H9 (cell line): ENCODE data around the gene NBR1. TPM values are rescaled to one million over a fixed set of nuclear protein-coding genes. Genes with fewer than 3 reads are reported as not detected.
A peak's percentile ranks its signal among the peaks of the same experiment; 100 is the strongest.
"Not testable (repeated sequence)": the region's sequence is repeated elsewhere in the genome, so short reads cannot be mapped to it uniquely, and the experiment has no call there.

Source experiments
- DNase-seq: peaks from one replicate; pipeline ENCODE4 v3.0.0-alpha.2; 2017
- H2AFZ ChIP-seq: one replicate; pipeline ENCODE4 v1.6.1; 2013; ENCODE audit warnings: mild to moderate bottlenecking, low read length, control low read depth, moderate library complexity
- H2AK5ac ChIP-seq: 2 replicates; pipeline ENCODE4 v1.6.1; 2013; ENCODE audit warnings: low read length, control low read depth, mixed read lengths; ENCODE audit not compliant: insufficient read length
- H2BK120ac ChIP-seq: one replicate; pipeline ENCODE4 v1.6.1; 2013; ENCODE audit warnings: low read depth, mild to moderate bottlenecking, low read length, control low read depth, inconsistent platforms; ENCODE audit not compliant: poor library complexity, severe bottlenecking
- H2BK12ac ChIP-seq: 2 replicates; pipeline ENCODE4 v1.6.1; 2013; ENCODE audit warnings: low read length, control low read depth, mixed read lengths, low read depth; ENCODE audit not compliant: insufficient read length
- H2BK15ac ChIP-seq: 2 replicates; pipeline ENCODE4 v1.6.1; 2013; ENCODE audit warnings: low read depth, low read length, control low read depth
- H2BK20ac ChIP-seq: one replicate; pipeline ENCODE4 v1.6.1; 2013; ENCODE audit warnings: low read depth, mild to moderate bottlenecking, low read length, control low read depth, inconsistent platforms; ENCODE audit not compliant: poor library complexity, severe bottlenecking
- H2BK5ac ChIP-seq: 2 replicates; pipeline ENCODE4 v1.6.1; 2013; ENCODE audit warnings: low read length, control low read depth, mixed read lengths; ENCODE audit not compliant: insufficient read length
- H3K14ac ChIP-seq: 2 replicates; pipeline ENCODE4 v1.6.1; 2013; ENCODE audit warnings: low read length, control low read depth; ENCODE audit not compliant: insufficient read depth
- H3K18ac ChIP-seq: 2 replicates; pipeline ENCODE4 v1.6.1; 2013; ENCODE audit warnings: low read depth, mild to moderate bottlenecking, mixed read lengths, low read length, control low read depth; ENCODE audit not compliant: insufficient read length
- H3K23ac ChIP-seq: 2 replicates; pipeline ENCODE4 v1.6.1; 2013; ENCODE audit warnings: low read length, control low read depth, mixed read lengths, low read depth; ENCODE audit not compliant: insufficient read length
- H3K23me2 ChIP-seq: 2 replicates; pipeline ENCODE4 v1.6.1; 2013; ENCODE audit warnings: low read depth, mild to moderate bottlenecking, mixed read lengths, low read length, control low read depth; ENCODE audit not compliant: insufficient read length, poor library complexity, severe bottlenecking
- H3K27ac ChIP-seq: 2 replicates; pipeline ENCODE4 v1.5.1; 2013; ENCODE audit warnings: low read length, control low read depth, mixed read lengths, low read depth; ENCODE audit not compliant: insufficient read length
- H3K27me3 ChIP-seq: 2 replicates; pipeline ENCODE4 v1.6.1; 2013; ENCODE audit warnings: low read length, control low read depth, inconsistent platforms; ENCODE audit not compliant: insufficient read depth
- H3K4ac ChIP-seq: 2 replicates; pipeline ENCODE4 v1.6.1; 2013; ENCODE audit warnings: low read depth, mild to moderate bottlenecking, control low read depth, inconsistent platforms, low read length, moderate library complexity
- H3K4me1 ChIP-seq: 2 replicates; pipeline ENCODE4 v1.6.1; 2013; ENCODE audit warnings: low read length, control low read depth, inconsistent platforms; ENCODE audit not compliant: insufficient read depth
- H3K4me2 ChIP-seq: 2 replicates; pipeline ENCODE4 v1.6.1; 2013; ENCODE audit warnings: low read length, control low read depth, mixed read lengths; ENCODE audit not compliant: insufficient read length, insufficient read depth
- H3K56ac ChIP-seq: 2 replicates; pipeline ENCODE4 v1.6.1; 2013; ENCODE audit warnings: low read depth, mild to moderate bottlenecking, mixed read lengths, low read length, control low read depth; ENCODE audit not compliant: insufficient read length
- H3K79me1 ChIP-seq: 2 replicates; pipeline ENCODE4 v1.6.1; 2013; ENCODE audit warnings: low read depth, mild to moderate bottlenecking, moderate library complexity, low read length, control low read depth, inconsistent platforms; ENCODE audit not compliant: insufficient read depth, poor library complexity, severe bottlenecking
- H3K79me2 ChIP-seq: 2 replicates; pipeline ENCODE4 v1.6.1; 2013; ENCODE audit warnings: low read length, control low read depth, inconsistent platforms; ENCODE audit not compliant: insufficient read depth
- H3K9ac ChIP-seq: 2 replicates; pipeline ENCODE4 v1.6.1; 2013; ENCODE audit warnings: low read length, control low read depth, mixed read lengths; ENCODE audit not compliant: insufficient read length; ENCODE audit errors: extremely low read depth
- H3K9me3 ChIP-seq: one replicate; pipeline ENCODE4 v1.6.1; 2013; ENCODE audit warnings: low read depth, low read length, inconsistent platforms; ENCODE audit not compliant: control insufficient read depth
- H3T11ph ChIP-seq: one replicate; pipeline ENCODE4 v1.6.1; 2013; ENCODE audit warnings: mild to moderate bottlenecking, low read length, control low read depth, inconsistent platforms
- H4K20me1 ChIP-seq: one replicate; pipeline ENCODE4 v1.6.1; 2013; ENCODE audit not compliant: control insufficient read depth, insufficient read length, insufficient read depth
- H4K5ac ChIP-seq: 2 replicates; pipeline ENCODE4 v1.6.1; 2013; ENCODE audit warnings: low read depth, mild to moderate bottlenecking, mixed read lengths, low read length, control low read depth; ENCODE audit not compliant: insufficient read length
- H4K8ac ChIP-seq: replicated peaks from 2 replicates; pipeline ENCODE4 v1.6.1; 2013; ENCODE audit warnings: low read length, control low read depth, mixed read lengths, low read depth; ENCODE audit not compliant: insufficient read length
- H4K91ac ChIP-seq: 2 replicates; pipeline ENCODE4 v1.6.1; 2013; ENCODE audit warnings: low read depth, mild to moderate bottlenecking, moderate library complexity, mixed read lengths, low read length, control low read depth; ENCODE audit not compliant: insufficient read length
- H3K27ac Mint-ChIP-seq, 3 experiments: 2 replicates in 2 of 3; 3 replicates in 1 of 3; pipeline ENCODE4 v1.8.0; 2020 to 2021; ENCODE audit warnings: mixed read lengths in 3 of 3, mild to moderate bottlenecking in 1 of 3, moderate library complexity in 1 of 3
- H3K27me3 Mint-ChIP-seq: 2 replicates; pipeline ENCODE4 v1.8.0; 2021; ENCODE audit warnings: low read depth, mild to moderate bottlenecking, moderate library complexity, mixed read lengths
- H3K36me3 Mint-ChIP-seq, 3 experiments: 2 replicates in 2 of 3; 3 replicates in 1 of 3; pipeline ENCODE4 v1.8.0; 2020 to 2021; ENCODE audit warnings: low read depth in 3 of 3, mixed read lengths in 3 of 3; ENCODE audit not compliant: insufficient read depth in 1 of 3
- H3K4me1 Mint-ChIP-seq, 2 experiments: 2 replicates each; pipeline ENCODE4 v1.8.0; 2020; ENCODE audit warnings: mixed read lengths in 2 of 2
- H3K4me3 Mint-ChIP-seq, 2 experiments: 2 replicates in 1 of 2; 3 replicates in 1 of 2; pipeline ENCODE4 v1.8.0; 2020 to 2021; ENCODE audit warnings: mild to moderate bottlenecking in 2 of 2, mixed read lengths in 2 of 2, moderate library complexity in 1 of 2
- H3K9me3 Mint-ChIP-seq, 2 experiments: 2 replicates in 1 of 2; 3 replicates in 1 of 2; pipeline ENCODE4 v1.8.0; 2020; ENCODE audit warnings: mild to moderate bottlenecking in 2 of 2, mixed read lengths in 2 of 2, moderate library complexity in 1 of 2
- WGBS: extraction: QIAGEN DNeasy Blood & Tissue Kit; methylation state at CpG from one replicate; pipeline ENCODE4 v1.1.7; 2013; ENCODE audit warnings: missing lambda C conversion rate, low lambda C conversion rate, mixed read lengths; ENCODE audit not compliant: insufficient read length; ENCODE audit errors: extremely low coverage; 5-methylcytosine and 5-hydroxymethylcytosine counted together
- total RNA-seq: library from RNA; stranded (reverse); gene quantifications from 2 replicates; pipeline ENCODE4 v1.2.1, GENCODE V29; 2021

The NBR1 gene
- total RNA-seq, 1 experiment from 2014 or later: 34.2 TPM

DNA sequence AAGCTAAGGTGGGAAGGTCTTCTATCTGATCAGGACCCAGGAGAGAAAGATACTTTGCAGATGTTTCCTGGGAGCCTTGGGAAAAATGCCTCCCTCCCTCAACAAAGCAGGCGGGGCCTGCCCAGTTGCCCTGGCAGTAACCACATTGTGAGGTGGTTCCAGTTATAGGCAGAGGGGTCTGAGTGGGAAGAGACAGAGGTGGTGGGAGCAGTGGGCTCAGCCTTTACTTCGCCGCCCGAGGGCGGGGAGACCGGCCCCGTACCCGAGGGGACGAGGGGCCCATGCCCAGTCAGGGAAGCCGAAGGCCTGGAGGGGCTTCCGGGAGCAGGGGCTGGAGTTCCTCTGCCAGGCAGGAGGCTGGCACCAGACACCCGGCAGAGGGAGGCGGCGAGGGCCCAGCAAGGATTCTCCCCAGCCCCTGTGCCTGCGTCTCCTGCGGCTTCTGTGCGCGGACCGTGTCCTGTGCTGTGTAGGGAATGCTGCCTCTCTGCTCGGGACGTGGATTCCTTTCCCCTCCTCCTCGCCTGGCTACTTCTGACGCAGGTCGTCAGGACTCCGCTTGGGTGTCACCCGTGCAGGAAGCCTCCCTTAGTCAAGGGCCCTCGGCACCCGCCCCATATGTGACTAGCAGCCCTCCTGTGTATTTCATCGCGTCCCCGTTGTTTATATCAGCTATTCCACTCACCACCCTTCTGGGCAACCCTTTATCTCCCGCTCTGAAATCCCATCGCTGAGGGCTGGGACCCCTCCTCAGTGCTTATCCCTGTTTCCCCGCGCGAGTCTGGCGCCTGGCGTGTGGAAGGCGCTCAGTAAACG, 60.4 kb downstream of the NBR1 start:
- H2BK5ac ChIP-seq, H3K27me3 Mint-ChIP-seq, H2BK20ac ChIP-seq, H3K9me3 Mint-ChIP-seq, H2AFZ ChIP-seq, H3K79me1 ChIP-seq, H3K27me3 ChIP-seq, H3K79me2 ChIP-seq, H3K27ac ChIP-seq, H3T11ph ChIP-seq, H3K9ac ChIP-seq, H4K5ac ChIP-seq, H3K4ac ChIP-seq, H3K23ac ChIP-seq, H3K14ac ChIP-seq, H3K23me2 ChIP-seq, H3K4me1 ChIP-seq, H3K4me1 Mint-ChIP-seq, H3K18ac ChIP-seq, H2BK12ac ChIP-seq, H4K8ac ChIP-seq, H3K56ac ChIP-seq, H4K20me1 ChIP-seq, H2BK120ac ChIP-seq, H3K36me3 Mint-ChIP-seq, H2AK5ac ChIP-seq, H3K4me2 ChIP-seq, H3K9me3 ChIP-seq, H4K91ac ChIP-seq: not testable (repeated sequence)
- DNase-seq: peak; percentile 22
- H3K4me3 Mint-ChIP-seq: 0 out of 5 replicates have a peak overlapping the region, but pooled peaks of 1 of the 2 experiments have one; percentile 1
- WGBS: no CpG with 5 or more reads among the region's 40 CpGs
- peak overlapping the region in 1 of 3 experiments; percentile 46; a peak in 1 of 7 replicates for H3K27ac Mint-ChIP-seq
- H2BK15ac ChIP-seq: peak overlapping the region; percentile 30; the same call in 1 of the 2 replicates

DNA sequence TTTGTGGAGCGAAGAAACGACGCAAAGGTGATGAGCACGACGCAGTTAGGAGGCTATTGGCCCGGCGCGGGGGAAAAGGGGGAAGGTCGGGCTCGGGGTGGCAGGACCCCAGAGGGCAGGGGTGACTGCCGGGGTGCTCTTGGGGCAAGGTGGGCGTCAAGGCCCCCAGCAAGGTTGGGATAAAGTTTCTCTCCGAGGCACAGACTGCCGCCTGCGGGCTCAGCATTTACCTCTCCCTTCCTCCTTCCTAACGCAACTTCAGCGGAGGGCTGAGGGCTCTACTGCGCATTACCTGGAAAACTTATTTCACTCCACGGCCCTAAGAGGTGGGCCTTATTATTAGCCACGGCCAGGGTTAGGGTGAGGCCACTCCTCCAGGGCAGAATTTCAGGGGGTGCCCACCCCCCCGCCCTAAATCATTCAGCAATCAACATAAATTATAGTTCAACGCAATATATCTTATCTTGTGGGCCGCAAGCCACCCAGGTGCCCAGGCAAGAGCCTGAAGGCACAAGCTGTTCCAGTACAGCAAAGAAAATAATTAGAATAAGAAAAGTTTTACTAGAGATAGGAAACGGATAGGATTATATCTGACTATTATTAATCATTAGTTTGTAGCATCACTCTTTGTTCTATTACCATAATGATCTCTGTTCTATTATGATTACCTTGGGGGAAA, 61.1 kb downstream of the NBR1 start:
- H3K23ac ChIP-seq, H3K4me2 ChIP-seq, H3K79me1 ChIP-seq, H4K8ac ChIP-seq, H3K27me3 ChIP-seq, H3K4me1 Mint-ChIP-seq, H4K91ac ChIP-seq, H4K5ac ChIP-seq, H2BK5ac ChIP-seq, H3K56ac ChIP-seq, H3K4me1 ChIP-seq, H2BK12ac ChIP-seq, H3K27me3 Mint-ChIP-seq, H3K9ac ChIP-seq, H2AK5ac ChIP-seq, H2BK120ac ChIP-seq, H3K4ac ChIP-seq, H3K27ac ChIP-seq, H3K14ac ChIP-seq, H4K20me1 ChIP-seq, H3K79me2 ChIP-seq, H3K9me3 ChIP-seq, H3K9me3 Mint-ChIP-seq, H2AFZ ChIP-seq, H3K36me3 Mint-ChIP-seq, H3K23me2 ChIP-seq, H3K18ac ChIP-seq, H2BK20ac ChIP-seq: not testable (repeated sequence)
- peak overlapping the region in 1 of 2 experiments; percentile 63; a peak in 2 of 5 replicates for H3K4me3 Mint-ChIP-seq
- DNase-seq: peak; percentile 33
- peak overlapping the region in 1 of 3 experiments; percentile 9; a peak in 1 of 7 replicates for H3K27ac Mint-ChIP-seq
- WGBS: no CpG with 5 or more reads among the region's 24 CpGs
- Histone ChIP-seq H3T11ph (peak overlapping the region; percentile 96), H2BK15ac (peak overlapping the region; percentile 30; the same call in 1 of the 2 replicates)
